ENCODE measurements around the gene TMEM126A.
A peak's percentile ranks its signal among the peaks of the same experiment; 100 is the strongest.

TMEM126A gene

DNA sequence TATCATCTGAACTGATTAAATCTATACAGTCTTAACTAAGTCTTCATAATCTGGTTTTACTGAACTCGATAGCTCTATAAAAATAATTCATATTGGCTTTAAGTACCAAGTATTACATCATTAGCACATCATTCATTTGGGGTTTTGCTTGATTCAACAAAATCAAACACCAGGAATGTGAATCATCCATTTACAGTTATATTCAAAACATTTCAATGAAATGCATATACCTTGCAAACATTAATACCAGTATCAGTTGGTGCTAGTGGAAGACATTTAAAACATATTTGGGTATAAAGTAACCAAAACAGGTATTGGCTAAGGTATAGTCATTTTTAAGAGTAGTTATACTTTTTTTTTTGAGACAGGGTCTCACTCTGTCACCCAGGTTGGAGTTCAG lies 50.4 kb downstream of the TMEM126A start:
- H3K27me3 Mint-ChIP-seq, result no peaks in the 10 kb centered on the region
- no peaks in the 10 kb centered on the region for H3K9me3 Mint-ChIP-seq
- no peak for DNase-seq
- no peak for ATAC-seq
- H3K36me3 Mint-ChIP-seq (ENCODE audit: low read depth), result no peaks in the 10 kb centered on the region
- no peak overlapping the region for H3K4me3 Mint-ChIP-seq
- peaks cover 25% of the 10 kb centered on the region for H3K4me1 Mint-ChIP-seq
- H3K27ac Mint-ChIP-seq, result no peak overlapping the region

DNA sequence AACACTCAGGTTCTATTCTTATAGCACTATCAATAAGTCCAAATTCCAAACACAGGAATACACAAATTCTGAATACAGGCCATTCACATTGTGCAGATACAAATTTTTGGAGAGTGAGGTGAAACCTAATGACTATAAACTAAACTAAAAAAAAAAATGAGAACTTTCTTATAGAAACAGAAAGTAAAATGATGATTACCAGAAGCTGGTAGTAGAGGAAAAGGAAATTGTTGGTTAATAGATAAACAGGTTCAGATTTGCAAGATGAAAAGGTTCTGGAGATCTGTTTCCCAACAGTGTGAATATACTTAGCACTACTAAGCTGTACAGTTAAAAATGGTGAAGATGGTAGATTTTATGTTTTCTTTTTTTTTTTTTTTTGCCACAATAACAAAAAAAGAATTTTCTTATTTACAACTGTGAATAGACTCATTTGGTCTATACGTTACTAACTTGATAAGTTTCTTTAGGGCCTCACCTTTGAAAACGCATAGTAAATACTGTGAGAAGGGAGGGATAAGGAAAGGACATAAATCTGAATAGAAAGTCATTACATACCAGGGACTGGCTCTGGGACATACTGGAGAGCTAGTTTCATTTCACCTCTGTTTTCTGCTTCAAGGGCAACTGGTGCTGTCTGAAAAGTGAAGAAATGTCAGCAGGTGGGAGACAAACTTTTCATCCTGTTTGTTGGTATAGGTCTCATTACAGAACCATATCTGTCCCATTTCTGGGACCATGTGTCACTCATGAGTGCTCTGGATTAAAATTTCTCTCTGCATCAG lies 52.4 kb downstream of the TMEM126A start:
- Mint-ChIP-seq H3K27ac (peak overlapping the region; percentile 66), H3K4me1 (peaks cover 25% of the 10 kb centered on the region), H3K27me3 (no peaks in the 10 kb centered on the region), H3K4me3 (peak overlapping the region; percentile 35), H3K9me3 (no peaks in the 10 kb centered on the region), H3K36me3 (ENCODE audit: low read depth) (peaks cover 2% of the 10 kb centered on the region)
- DNase-seq (no peak), ATAC-seq (no peak)

DNA sequence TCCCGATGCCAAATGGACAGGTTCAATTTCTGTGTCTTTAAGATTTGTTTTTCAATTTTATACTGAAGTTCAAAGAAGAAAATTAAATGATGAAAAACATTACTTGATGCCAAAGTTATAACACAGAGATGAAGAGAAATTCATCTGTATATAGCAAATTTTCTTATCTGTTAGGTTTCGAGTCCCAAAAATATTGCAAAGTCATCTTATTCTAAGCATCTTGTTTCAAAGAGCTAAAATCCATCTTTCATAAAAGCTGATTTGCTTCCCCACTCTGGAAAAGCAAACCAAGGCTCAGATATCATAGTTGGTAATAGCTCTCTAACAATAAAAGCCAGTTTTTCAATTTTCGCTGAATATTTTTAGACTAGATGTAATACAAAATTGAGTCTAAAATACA lies 57.2 kb downstream of the TMEM126A start:
- no peaks in the 10 kb centered on the region for H3K27me3 Mint-ChIP-seq
- no peak overlapping the region for H3K4me3 Mint-ChIP-seq
- ATAC-seq (no peak), DNase-seq (no peak)
- H3K36me3 Mint-ChIP-seq (ENCODE audit: low read depth), result peaks cover 2% of the 10 kb centered on the region
- no peak overlapping the region for H3K27ac Mint-ChIP-seq
- H3K4me1 Mint-ChIP-seq, result peaks cover 8% of the 10 kb centered on the region
- no peaks in the 10 kb centered on the region for H3K9me3 Mint-ChIP-seq

DNA sequence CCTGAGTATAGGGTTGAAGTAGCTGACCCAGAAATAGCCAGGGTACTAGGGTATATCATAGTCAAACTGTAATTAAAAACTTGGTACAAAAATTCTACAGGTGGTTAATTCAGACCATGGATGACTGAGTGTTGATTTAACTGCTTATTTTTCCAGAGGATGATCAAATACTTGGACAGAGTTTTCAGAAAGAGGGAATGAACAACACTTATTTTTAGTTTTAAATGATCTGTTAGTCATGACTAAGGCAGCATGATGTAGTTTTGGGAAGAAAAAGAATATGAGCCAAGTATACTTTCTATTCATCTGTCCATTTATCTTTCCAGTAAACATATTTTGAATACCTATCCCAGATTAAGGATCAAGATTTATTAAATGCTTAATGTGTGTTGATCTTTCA lies 58.0 kb downstream of the TMEM126A start:
- H3K27ac Mint-ChIP-seq, result no peak overlapping the region
- ATAC-seq, result no peak

More for the DNA sequence above, 58.0 kb downstream of the TMEM126A start:
- H3K4me3 Mint-ChIP-seq, result no peak overlapping the region
- H3K4me1 Mint-ChIP-seq, result peaks cover under 1% of the 10 kb centered on the region
- DNase-seq, result no peak
- H3K27me3 Mint-ChIP-seq, result no peaks in the 10 kb centered on the region
- H3K9me3 Mint-ChIP-seq, result no peaks in the 10 kb centered on the region
- H3K36me3 Mint-ChIP-seq (ENCODE audit: low read depth), result peaks cover 2% of the 10 kb centered on the region

Data from activated naive CD8-positive, alpha-beta T cell treated with anti-CD3 and anti-CD28 coated beads, Interleukin-2, amount 50 U/mL, for 24 hours (primary cell).